ENCODE data around the gene MAPK1IP1L.

DNA sequence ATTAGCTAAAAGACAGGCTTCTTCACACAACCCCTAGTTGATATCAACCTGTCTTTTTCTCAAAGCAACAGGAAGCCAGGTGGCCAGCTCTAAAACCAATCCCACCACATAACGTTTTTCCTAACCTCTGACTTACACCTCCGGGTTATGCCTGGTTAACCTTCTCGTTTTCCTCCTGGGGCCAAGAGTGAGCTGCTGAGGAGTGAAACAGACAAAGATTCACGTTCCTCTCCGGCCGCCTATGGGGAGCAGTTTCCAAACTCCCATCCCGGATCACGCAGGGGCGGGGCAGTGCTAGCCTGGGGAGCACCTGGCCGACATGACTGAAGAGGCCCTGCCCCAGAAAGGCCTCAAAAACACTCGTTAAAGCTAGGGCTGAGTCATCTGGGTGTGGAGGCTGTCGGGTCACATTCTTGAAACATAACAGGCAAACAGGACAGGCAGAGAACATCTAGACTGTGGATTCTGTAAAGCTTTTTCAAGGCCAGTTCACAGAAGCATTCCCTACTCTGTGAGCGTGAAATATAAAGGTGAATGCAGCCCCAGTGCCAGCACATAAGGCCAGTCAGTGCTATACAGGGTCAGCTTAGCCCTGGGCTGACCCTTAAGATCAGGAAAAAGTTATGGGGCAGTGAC lies 51.7 kb downstream of the MAPK1IP1L start:
- TF ChIP-seq CTCF (IDR thresholded peaks at IDR 0.05) (no peak), POLR2A (IDR thresholded peaks at IDR 0.05) (peak in 1 of 2 donors; percentile 37)

Data from tibial nerve (tissue), 3 donors.